Prostate gland (tissue), 2 donors: ENCODE results near the gene PARD6A. TPM values are rescaled to one million over a fixed set of nuclear protein-coding genes. Genes with fewer than 3 reads are reported as not detected.

Experiments
- DNase-seq: peaks from one replicate; pipeline ENCODE4 v3.0.0-alpha.2; 2019; ENCODE audit warnings: low spot score
- H3K27ac ChIP-seq, 2 donors: fragments of 200-600 bp; sonication (generic); 2 replicates each; pipeline ENCODE4 v1.5.1; 2017 to 2019
- H3K27me3 ChIP-seq: fragments of 200-600 bp; sonication (generic); replicated peaks from 2 replicates; pipeline ENCODE4 v1.5.1; 2019; ENCODE audit not compliant: insufficient read depth
- H3K36me3 ChIP-seq, 2 donors: fragments of 200-600 bp; sonication (generic); 1 replicate in 1 of 2; 2 replicates in 1 of 2; pipeline versions ENCODE4 v1.5.1 to v1.8.1; 2017 to 2019
- H3K4me1 ChIP-seq: fragments of 200-600 bp; sonication (generic); replicated peaks from 2 replicates; pipeline ENCODE4 v1.5.1; 2019
- H3K4me3 ChIP-seq, 2 donors: fragments of 200-600 bp; sonication (generic); 2 replicates each; pipeline ENCODE4 v1.5.1; 2017 to 2019
- H3K9me3 ChIP-seq: fragments of 200-600 bp; sonication (generic); 2 replicates; pipeline ENCODE4 v1.5.1; 2017
- POLR2A ChIP-seq: fragments of 450-650 bp; IDR thresholded peaks from one replicate; pipeline ENCODE4 v1.6.1; 2016; ENCODE audit warnings: antibody characterized with exemption, mild to moderate bottlenecking
- POLR2AphosphoS5 ChIP-seq: sonication (generic); formaldehyde crosslinking; IDR thresholded peaks from one replicate; pipeline ENCODE4 v1.6.1; 2017; ENCODE audit warnings: antibody characterized with exemption
- WGBS: methylation state at CpG from one replicate; pipeline ENCODE4 v1.1.5; 2018; 5-methylcytosine and 5-hydroxymethylcytosine counted together
- intact Hi-C: fragments of 100-400 bp; cut with DNase I; formaldehyde crosslinking; loops from one replicate; pipeline ENCODE4 v1.14.2; 2022
- total RNA-seq, 2 donors: library from RNA; depleted of rRNA; stranded (reverse); fragments of >200 nt; gene quantifications; one replicate each; pipeline ENCODE4 v1.1.0, GENCODE V29; 2016
- TF ChIP-seq, protein P1 (sequence below), 4 experiments: fragments of 200-600 bp in 2 of 4; fragments of 450-650 bp in 2 of 4; sonication (generic) in 2 of 4; IDR thresholded peaks; 1 replicate in 3 of 4; 2 replicates in 1 of 4; pipeline ENCODE4 v1.5.1; 2016 to 2019; ENCODE audit warnings: antibody characterized with exemption in 4 of 4, mild to moderate bottlenecking in 2 of 4, moderate library complexity in 2 of 4

The PARD6A gene
- total RNA-seq, 2 donors from 2014 or later, result 3.4 to 13.7 TPM

DNA sequence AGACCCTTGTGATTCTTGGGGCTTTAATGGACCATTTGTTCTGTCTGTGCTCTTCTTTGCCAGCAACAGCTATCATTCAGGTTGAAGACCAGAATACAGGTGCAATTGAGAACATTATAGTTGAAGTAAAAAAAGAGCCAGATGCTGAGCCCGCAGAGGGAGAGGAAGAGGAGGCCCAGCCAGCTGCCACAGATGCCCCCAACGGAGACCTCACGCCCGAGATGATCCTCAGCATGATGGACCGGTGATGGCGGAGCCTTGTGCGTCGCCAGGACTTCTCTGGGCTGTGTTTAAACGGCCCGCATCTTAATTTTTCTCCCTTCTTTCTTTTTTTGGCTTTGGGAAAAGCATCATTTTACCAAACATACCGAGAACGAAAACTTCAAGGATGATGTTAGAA, 23.1 kb upstream of the PARD6A start:
- no peak for DNase-seq
- intact Hi-C loops, result no loop called here
- no peak overlapping the region for H3K27ac ChIP-seq
- no peaks in the 10 kb centered on the region for H3K27me3 ChIP-seq
- WGBS, result 91% methylated on average over 12 of the region's 12 CpGs
- H3K4me3 ChIP-seq, result no peak overlapping the region
- H3K9me3 ChIP-seq, result no peaks in the 10 kb centered on the region
- peaks cover 0 to 3% of the 10 kb centered on the region in 2 donors for H3K36me3 ChIP-seq
- TF ChIP-seq POLR2AphosphoS5 (no peak), POLR2A (no peak)
- TF ChIP-seq, protein P1, sequence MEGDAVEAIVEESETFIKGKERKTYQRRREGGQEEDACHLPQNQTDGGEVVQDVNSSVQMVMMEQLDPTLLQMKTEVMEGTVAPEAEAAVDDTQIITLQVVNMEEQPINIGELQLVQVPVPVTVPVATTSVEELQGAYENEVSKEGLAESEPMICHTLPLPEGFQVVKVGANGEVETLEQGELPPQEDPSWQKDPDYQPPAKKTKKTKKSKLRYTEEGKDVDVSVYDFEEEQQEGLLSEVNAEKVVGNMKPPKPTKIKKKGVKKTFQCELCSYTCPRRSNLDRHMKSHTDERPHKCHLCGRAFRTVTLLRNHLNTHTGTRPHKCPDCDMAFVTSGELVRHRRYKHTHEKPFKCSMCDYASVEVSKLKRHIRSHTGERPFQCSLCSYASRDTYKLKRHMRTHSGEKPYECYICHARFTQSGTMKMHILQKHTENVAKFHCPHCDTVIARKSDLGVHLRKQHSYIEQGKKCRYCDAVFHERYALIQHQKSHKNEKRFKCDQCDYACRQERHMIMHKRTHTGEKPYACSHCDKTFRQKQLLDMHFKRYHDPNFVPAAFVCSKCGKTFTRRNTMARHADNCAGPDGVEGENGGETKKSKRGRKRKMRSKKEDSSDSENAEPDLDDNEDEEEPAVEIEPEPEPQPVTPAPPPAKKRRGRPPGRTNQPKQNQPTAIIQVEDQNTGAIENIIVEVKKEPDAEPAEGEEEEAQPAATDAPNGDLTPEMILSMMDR (IDR thresholded peaks at IDR 0.05), result no peak
- H3K4me1 ChIP-seq, result peaks cover 3% of the 10 kb centered on the region

DNA sequence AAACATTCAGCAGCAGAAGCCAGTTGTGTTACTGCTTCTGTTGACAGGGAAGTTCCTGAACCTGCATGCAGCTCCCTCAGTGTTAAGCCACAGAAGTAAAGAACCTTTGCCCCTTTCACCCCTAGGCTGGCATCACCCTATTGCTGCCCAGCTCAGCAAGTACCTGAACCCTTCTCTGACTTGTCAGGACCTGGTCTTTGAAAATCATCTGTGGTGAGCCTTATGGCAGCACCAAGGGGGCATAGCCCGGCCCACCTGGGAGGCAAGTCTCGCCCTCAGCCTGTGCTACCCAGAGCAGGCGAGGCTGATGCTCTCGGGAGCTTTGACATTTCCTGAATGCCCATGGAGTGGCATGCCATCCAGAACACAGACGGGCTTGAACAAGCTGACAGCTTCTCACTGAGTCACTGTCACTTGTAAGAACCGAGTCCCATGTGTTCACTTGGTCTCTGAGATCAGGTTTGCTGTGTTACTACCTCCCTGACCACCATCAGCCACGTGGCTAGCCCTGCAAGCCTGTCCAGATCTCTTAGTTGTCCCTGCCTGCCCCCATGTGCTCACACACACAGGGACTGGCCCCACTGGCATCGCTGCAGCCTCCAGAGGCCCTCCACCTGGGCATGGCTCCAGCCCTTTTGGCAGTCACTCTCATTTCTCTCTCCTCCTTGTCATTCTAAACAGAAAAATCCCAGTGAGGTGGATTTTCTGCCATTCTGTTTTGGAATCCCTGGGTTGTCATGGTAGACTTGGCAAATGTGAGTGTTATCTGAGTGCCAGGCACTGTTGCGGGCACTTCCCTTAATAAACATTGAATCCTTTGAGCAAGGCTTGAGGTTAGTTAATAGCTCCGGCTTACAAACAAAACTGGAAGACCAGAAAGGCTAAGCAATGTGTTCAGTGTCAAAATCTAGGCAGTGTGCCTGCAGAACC, 18.7 kb upstream of the PARD6A start:
- Histone ChIP-seq H3K36me3 (peaks cover 0 to 3% of the 10 kb centered on the region in 2 donors), H3K9me3 (no peaks in the 10 kb centered on the region), H3K27ac (no peak overlapping the region), H3K4me1 (no peaks in the 10 kb centered on the region), H3K27me3 (peaks cover 9% of the 10 kb centered on the region), H3K4me3 (no peak overlapping the region)
- intact Hi-C loops, result no loop called here
- 27% methylated on average over 9 of the region's 10 CpGs for WGBS
- TF ChIP-seq POLR2A (no peak), POLR2AphosphoS5 (peak; percentile 40)
- TF ChIP-seq, protein P1 (IDR thresholded peaks at IDR 0.05), result peak in 1 of 4 experiments; percentile 18
- DNase-seq, result peak; percentile 67

DNA sequence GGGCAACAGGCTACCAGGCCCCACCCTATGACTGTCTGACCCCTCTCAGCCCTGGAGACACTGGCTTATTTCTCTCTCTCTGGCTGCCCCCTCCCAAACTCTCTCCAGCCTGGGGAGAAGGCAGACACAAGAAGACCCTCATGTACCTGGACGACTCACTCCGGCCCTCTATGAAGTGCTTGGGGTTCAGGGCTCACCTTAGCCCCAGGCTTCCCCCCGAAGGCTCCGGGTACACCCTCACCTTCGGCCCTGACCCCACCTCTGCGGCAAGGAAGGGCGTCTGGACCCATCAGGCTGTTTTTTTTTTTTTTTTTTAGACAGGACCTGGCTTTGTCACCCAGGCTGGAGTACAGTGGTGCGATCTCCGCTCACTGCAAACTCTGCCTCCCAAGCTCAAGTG, 16.7 kb upstream of the PARD6A start:
- intact Hi-C loops, result loop anchor here (2.0 kb wide), 1 partner anchor 97 kb away; no protein-coding TSS in a partner anchor
- Histone ChIP-seq H3K36me3 (peaks cover 0 to under 1% of the 10 kb centered on the region in 2 donors), H3K4me1 (no peaks in the 10 kb centered on the region), H3K27me3 (peaks cover 26% of the 10 kb centered on the region), H3K9me3 (no peaks in the 10 kb centered on the region), H3K4me3 (no peak overlapping the region), H3K27ac (no peak overlapping the region)
- no peak for DNase-seq
- no peak for TF ChIP-seq POLR2AphosphoS5
- TF ChIP-seq, protein P1 (IDR thresholded peaks at IDR 0.05), result no peak
- TF ChIP-seq POLR2A, result no peak
- 93% methylated on average over 9 of the region's 9 CpGs for WGBS

DNA sequence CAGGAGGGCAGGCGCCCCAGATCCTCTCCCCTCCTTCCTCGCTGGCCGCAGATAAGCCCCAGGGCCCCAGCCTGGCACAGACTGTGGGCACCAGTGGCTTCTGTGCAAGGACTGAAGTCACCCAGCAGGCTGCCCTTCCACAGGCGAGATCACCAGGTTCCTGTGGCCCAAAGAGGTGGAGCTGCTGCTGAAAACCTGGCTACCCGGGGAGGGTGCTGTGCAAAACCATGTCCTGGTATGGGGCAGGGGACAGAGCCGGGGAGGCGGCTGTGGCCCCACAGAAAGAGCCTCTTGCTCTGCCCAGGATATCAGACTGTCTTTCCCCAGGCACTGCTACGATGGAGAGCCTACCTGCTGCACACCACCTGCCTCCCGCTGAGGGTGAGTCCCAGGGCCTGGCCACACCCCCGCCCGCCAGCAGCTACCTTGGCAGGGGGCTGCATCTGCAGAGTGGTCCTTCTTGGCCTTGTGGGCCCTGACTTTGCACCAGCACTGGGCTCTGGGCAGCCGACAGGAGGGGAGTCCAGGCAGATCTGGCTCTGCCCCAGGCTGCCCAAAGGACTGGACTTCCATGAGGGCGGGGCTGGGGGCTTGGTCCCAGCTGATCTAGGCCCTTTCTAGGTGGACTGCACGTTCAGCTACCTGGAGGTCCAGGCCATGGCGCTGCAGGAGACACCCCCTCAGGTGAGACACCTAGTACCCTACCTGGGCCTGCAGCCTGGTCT, 15.2 kb upstream of the PARD6A start:
- no peak overlapping the region for H3K27ac ChIP-seq
- peak overlapping the region in 1 of 2 donors; percentile 26 for H3K4me3 ChIP-seq
- no peaks in the 10 kb centered on the region for H3K36me3 ChIP-seq
- peaks cover 28% of the 10 kb centered on the region for H3K27me3 ChIP-seq
- no peaks in the 10 kb centered on the region for H3K9me3 ChIP-seq
- intact Hi-C loops, result loop anchor here (2.0 kb wide), 1 partner anchor 99 kb away; no protein-coding TSS in a partner anchor
- no peaks in the 10 kb centered on the region for H3K4me1 ChIP-seq
- no peak for DNase-seq
- WGBS, result 83% methylated on average over 12 of the region's 15 CpGs
- TF ChIP-seq POLR2AphosphoS5, result no peak
- TF ChIP-seq, protein P1 (IDR thresholded peaks at IDR 0.05), result no peak
- TF ChIP-seq POLR2A, result no peak
